NB4 (cell line): Measurements from ENCODE around the gene NSUN5.
"Not testable (repeated sequence)": the region's sequence is repeated elsewhere in the genome, so short reads cannot be mapped to it uniquely, and the experiment has no call there.

Experiments
- DNase-seq: peaks from one replicate; pipeline ENCODE4 v3.0.0; 2010; ENCODE audit warnings: low read depth
- H3K4me3 ChIP-seq: one replicate; pipeline ENCODE4 v1.5.1; 2011; ENCODE audit warnings: mild to moderate bottlenecking, low read depth, low read length, moderate library complexity

NSUN5 gene

GRCh38 chr7:73262416-73262815 lies 46.2 kb downstream of the NSUN5 start:
- not testable (repeated sequence) for DNase-seq, H3K4me3 ChIP-seq
